BLaER1 treated with 17β-estradiol and CSF1 and Interleukin-3, amounts not matched to agents 10 nM and 100 nM (cell line): ENCODE results near the gene IL1A.
A peak's percentile ranks its signal among the peaks of the same experiment; 100 is the strongest.

Experiments used
- H3K27ac ChIP-seq, 11 experiments: shearing (Covaris generic); formaldehyde crosslinking; 2 replicates each; pipeline ENCODE4 v1.8.1; 2022
- H3K27me3 ChIP-seq, 11 experiments: shearing (Covaris generic); formaldehyde crosslinking; 2 replicates each; pipeline ENCODE4 v1.8.1; 2022
- H3K36me3 ChIP-seq, 11 experiments: shearing (Covaris generic); formaldehyde crosslinking; 2 replicates each; pipeline ENCODE4 v1.8.1; 2022
- H3K4me1 ChIP-seq, 10 experiments: shearing (Covaris generic); formaldehyde crosslinking; 2 replicates each; pipeline ENCODE4 v1.8.1; 2022
- H3K4me2 ChIP-seq, 11 experiments: shearing (Covaris generic); formaldehyde crosslinking; 2 replicates each; pipeline ENCODE4 v1.8.1; 2022
- H3K4me3 ChIP-seq, 10 experiments: shearing (Covaris generic); formaldehyde crosslinking; 2 replicates each; pipeline ENCODE4 v1.8.1; 2022
- H3K9ac ChIP-seq, 11 experiments: shearing (Covaris generic); formaldehyde crosslinking; 2 replicates each; pipeline ENCODE4 v1.8.1; 2022
- H3K9me3 ChIP-seq, 11 experiments: shearing (Covaris generic); formaldehyde crosslinking; replicated peaks in 1 of 11; 2 replicates each; pipeline ENCODE4 v1.8.1; 2022
- H4K20me1 ChIP-seq, 11 experiments: shearing (Covaris generic); formaldehyde crosslinking; 2 replicates each; pipeline ENCODE4 v1.8.1; 2022
- Cebpa-rat ChIP-seq, 11 experiments: shearing (Covaris generic); IDR thresholded peaks; 2 replicates each; pipeline ENCODE4 v1.8.1; 2022

The IL1A gene

GRCh38 chr2:112813280-112813966 lies 29.1 kb upstream of the IL1A start:
- Histone ChIP-seq H3K4me2 (peak overlapping the region in 3 of 11 experiments; percentile 70 to 81 (median 76); a peak in 6 of 22 replicates), H3K36me3 (no peaks in the 10 kb centered on the region; a peak in 1 of 22 replicates), H3K4me1 (peaks cover 15 to 40% (median 20%) of the 10 kb centered on the region in 10 experiments), H3K9ac (no peak overlapping the region), H3K27ac (no peak overlapping the region), H3K27me3 (no peaks in the 10 kb centered on the region), H3K9me3 (peaks cover 8 to 62% (median 37%) of the 10 kb centered on the region in 11 experiments; a peak in 21 of 22 replicates), H4K20me1 (no peaks in the 10 kb centered on the region), H3K4me3 (no peak overlapping the region)
- TF ChIP-seq Cebpa-rat (IDR thresholded peaks at IDR 0.05): no peak

- peaks cover 14 to 40% (median 18%) of the 10 kb centered on the region in 10 experiments for H3K4me1 ChIP-seq
- TF ChIP-seq Cebpa-rat (IDR thresholded peaks at IDR 0.05): no peak
- no peak overlapping the region for H3K9ac ChIP-seq
- H3K27ac ChIP-seq: peak overlapping the region in 5 of 11 experiments; percentile 46 to 63 (median 58); a peak in 8 of 22 replicates
- H3K4me2 ChIP-seq: peak overlapping the region; percentile 50 to 81 (median 70)
- H3K9me3 ChIP-seq: peaks cover 14 to 71% (median 45%) of the 10 kb centered on the region in 11 experiments
- no peaks in the 10 kb centered on the region for H4K20me1 ChIP-seq
- no peak overlapping the region for H3K4me3 ChIP-seq
- H3K27me3 ChIP-seq: no peaks in the 10 kb centered on the region
- H3K36me3 ChIP-seq: no peaks in the 10 kb centered on the region; a peak in 1 of 22 replicates
Observed at GRCh38 chr2:112812318-112813267, 28.3 kb upstream of the IL1A start.

DNA sequence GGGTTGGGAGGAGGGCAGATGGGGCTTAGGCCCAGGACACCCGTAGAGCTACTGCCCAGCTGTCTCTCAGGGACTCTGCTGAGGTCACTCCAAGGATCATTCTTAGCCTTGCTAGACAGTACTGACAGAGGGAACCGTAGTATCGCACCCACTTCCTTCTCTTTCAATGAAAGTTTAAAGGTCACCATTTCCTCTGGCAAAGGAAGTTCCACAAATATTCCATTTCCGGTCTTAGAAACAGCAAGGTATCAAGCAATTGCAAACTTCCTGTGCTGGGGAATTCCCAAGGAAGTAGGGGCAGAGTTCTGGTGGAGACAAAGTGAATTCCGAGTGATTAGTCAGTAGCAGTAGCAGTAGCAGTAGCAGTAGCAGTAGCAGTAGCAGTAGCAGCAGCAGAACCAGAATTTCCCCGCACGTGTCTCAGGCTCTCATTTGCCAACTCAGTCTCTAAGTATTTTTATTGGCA lies 27.6 kb upstream of the IL1A start:
- TF ChIP-seq Cebpa-rat (IDR thresholded peaks at IDR 0.05): no peak
- H3K4me1 ChIP-seq: peaks cover 14 to 40% (median 18%) of the 10 kb centered on the region in 10 experiments
- peaks cover 21 to 74% (median 50%) of the 10 kb centered on the region in 11 experiments for H3K9me3 ChIP-seq
- H3K9ac ChIP-seq: peak overlapping the region in 1 of 11 experiments; percentile 14; a peak in 1 of 22 replicates
- H3K27me3 ChIP-seq: no peaks in the 10 kb centered on the region
- peak overlapping the region in 1 of 10 experiments; percentile 9; a peak in 1 of 20 replicates for H3K4me3 ChIP-seq
- peak overlapping the region; percentile 50 to 81 (median 70) for H3K4me2 ChIP-seq
- peak overlapping the region in 10 of 11 experiments; percentile 23 to 64 (median 57); a peak in 19 of 22 replicates for H3K27ac ChIP-seq
- H4K20me1 ChIP-seq: no peaks in the 10 kb centered on the region
- H3K36me3 ChIP-seq: peaks cover 0 to 6% (median 0%) of the 10 kb centered on the region in 11 experiments; a peak in 2 of 22 replicates

- no peak for TF ChIP-seq Cebpa-rat (IDR thresholded peaks at IDR 0.05)
- H3K4me2 ChIP-seq: peak overlapping the region; percentile 50 to 81 (median 70)
- peak overlapping the region in 10 of 11 experiments; percentile 23 to 64 (median 57); a peak in 19 of 22 replicates for H3K27ac ChIP-seq
- H3K36me3 ChIP-seq: peaks cover 0 to 6% (median 0%) of the 10 kb centered on the region in 11 experiments; a peak in 2 of 22 replicates
- peaks cover 14 to 40% (median 18%) of the 10 kb centered on the region in 10 experiments for H3K4me1 ChIP-seq
- H3K9me3 ChIP-seq: peaks cover 22 to 74% (median 55%) of the 10 kb centered on the region in 11 experiments
- no peaks in the 10 kb centered on the region for H4K20me1 ChIP-seq
- H3K9ac ChIP-seq: peak overlapping the region in 1 of 11 experiments; percentile 14; a peak in 1 of 22 replicates
- peak overlapping the region in 1 of 10 experiments; percentile 9; a peak in 1 of 20 replicates for H3K4me3 ChIP-seq
- H3K27me3 ChIP-seq: no peaks in the 10 kb centered on the region
Observed at GRCh38 chr2:112811276-112811831, 27.1 kb upstream of the IL1A start.

GRCh38 chr2:112809112-112809511 lies 24.8 kb upstream of the IL1A start:
- TF ChIP-seq Cebpa-rat (IDR thresholded peaks at IDR 0.05): no peak
- Histone ChIP-seq H3K4me1 (peaks cover 17 to 42% (median 23%) of the 10 kb centered on the region in 10 experiments), H3K27ac (no peak overlapping the region), H4K20me1 (no peaks in the 10 kb centered on the region), H3K36me3 (peaks cover 0 to 6% (median 0%) of the 10 kb centered on the region in 11 experiments; a peak in 2 of 22 replicates), H3K9ac (no peak overlapping the region), H3K4me3 (no peak overlapping the region), H3K27me3 (no peaks in the 10 kb centered on the region), H3K9me3 (peaks cover 22 to 81% (median 61%) of the 10 kb centered on the region in 11 experiments), H3K4me2 (no peak overlapping the region)

GRCh38 chr2:112807233-112807807 lies 23.0 kb upstream of the IL1A start:
- Histone ChIP-seq H3K27ac (no peak overlapping the region), H3K4me1 (peaks cover 14 to 29% (median 22%) of the 10 kb centered on the region in 10 experiments), H3K9ac (no peak overlapping the region)

DNA sequence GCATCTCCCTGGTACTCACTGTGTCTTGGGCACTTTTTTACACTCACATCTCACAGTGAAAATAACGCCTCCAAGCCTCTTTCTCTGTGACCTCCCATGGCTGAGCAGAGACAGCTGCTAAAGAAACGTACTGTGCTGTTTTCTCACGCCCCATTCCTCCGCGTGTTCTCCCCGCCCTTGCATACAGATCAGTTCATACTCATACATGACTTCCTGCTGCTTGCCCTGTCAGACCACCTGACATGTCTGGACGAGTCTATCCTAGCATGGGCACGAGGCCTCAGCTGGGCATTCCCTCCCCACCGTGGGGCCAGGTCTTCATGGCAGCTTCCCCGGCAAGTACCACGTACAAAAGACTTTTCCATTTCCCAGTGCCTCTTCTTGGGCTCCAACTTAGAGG lies 21.2 kb upstream of the IL1A start:
- no peaks in the 10 kb centered on the region for H3K27me3 ChIP-seq
- peaks cover 10 to 26% (median 20%) of the 10 kb centered on the region in 10 experiments; a peak in 19 of 20 replicates for H3K4me1 ChIP-seq
- H3K4me3 ChIP-seq: no peak overlapping the region

More at GRCh38 chr2:112807233-112807807, 23.0 kb upstream of the IL1A start:
- Histone ChIP-seq H3K9me3 (peaks cover 22 to 91% (median 75%) of the 10 kb centered on the region in 11 experiments), H3K4me3 (no peak overlapping the region), H3K4me2 (no peak overlapping the region), H3K27me3 (no peaks in the 10 kb centered on the region), H4K20me1 (no peaks in the 10 kb centered on the region), H3K36me3 (peaks cover 0 to 6% (median 0%) of the 10 kb centered on the region in 11 experiments; a peak in 3 of 22 replicates)
- no peak for TF ChIP-seq Cebpa-rat (IDR thresholded peaks at IDR 0.05)

More for the DNA sequence above, 21.2 kb upstream of the IL1A start:
- Histone ChIP-seq H3K9me3 (peaks cover 22 to 82% (median 67%) of the 10 kb centered on the region in 11 experiments), H3K9ac (no peak overlapping the region), H4K20me1 (no peaks in the 10 kb centered on the region), H3K4me2 (no peak overlapping the region), H3K27ac (peak overlapping the region in 4 of 11 experiments; percentile 1 to 59 (median 32); a peak in 3 of 22 replicates), H3K36me3 (peaks cover 0 to 6% (median 0%) of the 10 kb centered on the region in 11 experiments; a peak in 3 of 22 replicates)
- no peak for TF ChIP-seq Cebpa-rat (IDR thresholded peaks at IDR 0.05)
